HepG2 (cell line): ENCODE results near the gene CLBA1. TPM values are rescaled to one million over a fixed set of nuclear protein-coding genes. Genes with fewer than 3 reads are reported as not detected.

Source experiments
- ATAC-seq: fragments of 200-7000 bp; cut with Tn5 transposase; 3 replicates; pipeline ENCODE4 v1.9.1; 2020; ENCODE audit warnings: mild to moderate bottlenecking, moderate library complexity
- BruUV-seq: library from RNA; stranded (reverse); fragments of 400-500 nt; replicated peaks from 2 replicates; lab custom pipeline; 2021; lab: Mats Ljungman, UMichigan
- CTCF ChIA-PET: fragments of 300-600 bp; formaldehyde crosslinking; extraction: SDS; loops from one replicate; lab custom pipeline; 2021; ENCODE audit warnings: low total read pairs, inconsistent platforms, low intra/inter-chr PET ratio; lab: Yijun Ruan, JAX
- POLR2A ChIA-PET: fragments of 350-600 bp; sonication (Branson Sonifier 250); formaldehyde crosslinking; loops from one replicate; lab custom pipeline; 2020; ENCODE audit warnings: antibody characterized with exemption, inconsistent platforms; lab: Yijun Ruan, JAX
- DNase-seq: peaks from one replicate; pipeline ENCODE4 v3.0.0-alpha.2; 2015; ENCODE audit warnings: low spot score
- FAIRE-seq: peaks from 3 replicates; lab custom pipeline; 2011; peaks lifted over from hg19 to GRCh38; lab: Jason Lieb, UNC
- H2AFZ ChIP-seq: one replicate; pipeline ENCODE4 v1.6.1; 2011; ENCODE audit warnings: low read length, inconsistent platforms
- H3K27ac ChIP-seq: fragments of 300-600 bp; 3 replicates; pipeline ENCODE4 v1.8.0; 2011; ENCODE audit warnings: mixed run types, mild to moderate bottlenecking, mixed read lengths, low read length, inconsistent platforms; ENCODE audit not compliant: insufficient read depth; ENCODE audit errors: extremely low read length
- H3K27me3 ChIP-seq, 2 experiments: fragments of 200-600 bp in 1 of 2; 2 replicates in 1 of 2; 3 replicates in 1 of 2; pipeline versions ENCODE4 v1.6.0 to v1.8.0; 2011; ENCODE audit warnings: low read length in 2 of 2, mild to moderate bottlenecking in 2 of 2, moderate library complexity in 2 of 2, inconsistent platforms in 1 of 2; ENCODE audit not compliant: insufficient read depth in 2 of 2, control insufficient read depth in 1 of 2
- H3K36me3 ChIP-seq, 2 experiments: fragments of 200-600 bp in 1 of 2; replicated peaks in 1 of 2; 2 replicates in 1 of 2; 3 replicates in 1 of 2; pipeline versions ENCODE4 v1.5.1 to v1.8.0; 2011; ENCODE audit warnings: low read length in 2 of 2, inconsistent platforms in 1 of 2; ENCODE audit not compliant: insufficient read depth in 2 of 2, control insufficient read depth in 1 of 2
- H3K4me1 ChIP-seq: 2 replicates; pipeline ENCODE4 v1.5.1; 2012; ENCODE audit warnings: low read length, inconsistent platforms; ENCODE audit not compliant: insufficient read depth
- H3K4me2 ChIP-seq: 2 replicates; pipeline ENCODE4 v1.6.0; 2011; ENCODE audit warnings: low read depth, low read length, inconsistent platforms
- H3K4me3 ChIP-seq, 3 experiments: fragments of 200-600 bp in 1 of 3; sonication (generic), shearing (Covaris generic) in 1 of 3; replicated peaks in 1 of 3; 2 replicates each; pipeline ENCODE4 v1.5.1; 2011 to 2016; ENCODE audit warnings: low read length in 3 of 3, inconsistent platforms in 2 of 3, low read depth in 2 of 3, mild to moderate bottlenecking in 2 of 3, control low read depth in 1 of 3, mixed read lengths in 1 of 3; ENCODE audit not compliant: insufficient read depth in 1 of 3
- H3K79me2 ChIP-seq: one replicate; pipeline ENCODE4 v1.6.1; 2011; ENCODE audit warnings: low read length, inconsistent platforms; ENCODE audit not compliant: insufficient read depth
- H3K9ac ChIP-seq: 2 replicates; pipeline ENCODE4 v1.6.0; 2011; ENCODE audit warnings: mild to moderate bottlenecking, low read depth, low read length, inconsistent platforms; ENCODE audit not compliant: insufficient read depth
- H3K9me3 ChIP-seq: 2 replicates; pipeline ENCODE4 v1.5.1; 2012; ENCODE audit warnings: mild to moderate bottlenecking, low read length
- H4K20me1 ChIP-seq: 2 replicates; pipeline ENCODE4 v1.6.0; 2011; ENCODE audit warnings: inconsistent platforms, mild to moderate bottlenecking, low read length, moderate library complexity; ENCODE audit not compliant: insufficient read depth
- ARNT2 ChIP-seq: sonication (generic); formaldehyde crosslinking; IDR thresholded peaks from 2 replicates; pipeline ENCODE4 v1.8.0; 2022; ENCODE audit warnings: mild to moderate bottlenecking, low read depth, missing genetic modification reagents, moderate library complexity
- FOXK1 ChIP-seq: sonication (generic); formaldehyde crosslinking; IDR thresholded peaks from 2 replicates; pipeline ENCODE4 v1.4.0; 2020; ENCODE audit warnings: low read depth, missing genetic modification reagents, borderline replicate concordance
- HNRNPLL ChIP-seq: fragments of 200-400 bp; formaldehyde crosslinking; IDR thresholded peaks from 2 replicates; pipeline ENCODE4 v1.6.1; 2017; ENCODE audit warnings: mild to moderate bottlenecking, low read depth, low read length; ENCODE audit not compliant: poor library complexity, severe bottlenecking
- HOXA7 ChIP-seq: sonication (generic); formaldehyde crosslinking; IDR thresholded peaks from 2 replicates; pipeline ENCODE4 v1.8.1; 2022; ENCODE audit warnings: mild to moderate bottlenecking, missing genetic modification reagents, moderate library complexity
- KDM1A ChIP-seq: IDR thresholded peaks from 2 replicates; pipeline ENCODE4 v1.6.1; 2016; ENCODE audit warnings: missing compliant biosample characterization
- NR1H2 ChIP-seq: sonication (generic); formaldehyde crosslinking; IDR thresholded peaks from 2 replicates; pipeline ENCODE4 v1.8.1; 2022; ENCODE audit warnings: low read depth, missing genetic modification reagents, borderline replicate concordance
- SAP130 ChIP-seq: IDR thresholded peaks from 2 replicates; pipeline ENCODE4 v1.6.1; 2016; ENCODE audit warnings: low read depth
- SOX5 ChIP-seq: IDR thresholded peaks from 2 replicates; pipeline ENCODE4 v1.6.1; 2016; ENCODE audit warnings: borderline replicate concordance
- ZFY ChIP-seq: sonication (generic); formaldehyde crosslinking; IDR thresholded peaks from 2 replicates; pipeline ENCODE4 v1.4.0; 2020; ENCODE audit warnings: missing genetic modification reagents
- ZNF160 ChIP-seq: sonication (generic); formaldehyde crosslinking; IDR thresholded peaks from 2 replicates; pipeline ENCODE4 v1.8.0; 2022; ENCODE audit warnings: mild to moderate bottlenecking, inconsistent platforms, missing genetic modification reagents
- ZNF234 ChIP-seq: sonication (generic); formaldehyde crosslinking; conservative IDR thresholded peaks from 2 replicates; pipeline ENCODE4 v1.5.1; 2020; ENCODE audit warnings: mild to moderate bottlenecking, missing genetic modification reagents
- ZNF263 ChIP-seq: sonication (generic); formaldehyde crosslinking; IDR thresholded peaks from 2 replicates; pipeline ENCODE4 v1.4.0; 2020; ENCODE audit warnings: missing genetic modification reagents
- ZNF496 ChIP-seq: sonication (generic); formaldehyde crosslinking; IDR thresholded peaks from 2 replicates; pipeline ENCODE4 v1.8.1; 2023; ENCODE audit warnings: mild to moderate bottlenecking, moderate library complexity, missing genetic modification reagents; ENCODE audit not compliant: insufficient replicate concordance
- WGBS: methylation state at CpG from one replicate; pipeline ENCODE4 v1.1.6; 2017; ENCODE audit warnings: low lambda C conversion rate; 5-methylcytosine and 5-hydroxymethylcytosine counted together
- in situ Hi-C: cut with HindIII; loops from 2 replicates; pipeline ENCODE4 v1.10.0; 2017; ENCODE audit warnings: low pct_unique_long_range_greater_than_20kb; ENCODE audit not compliant: extremely low pct_ligation_motif_present
- intact Hi-C: fragments of 100-400 bp; cut with micrococcal nuclease; formaldehyde crosslinking; loops from one replicate; pipeline ENCODE4 v1.10.0; 2022; ENCODE audit not compliant: unreplicated experiment
- polyA plus RNA-seq, 8 experiments: library from polyadenylated mRNA; depleted of rRNA in 3 of 8; stranded (reverse) in 7 of 8; unstranded in 1 of 8; fragments of >200 nt; fragmentation: Illumina TruSeq in 4 of 8; extraction: Trizol in 4 of 8; gene quantifications; 2 replicates each; pipeline versions ENCODE4 v1.2.1 to v1.2.3, GENCODE V29; 2011 to 2016; ENCODE audit warnings: low read depth in 4 of 8, missing spikeins in 1 of 8, mixed read lengths in 1 of 8; ENCODE audit not compliant: insufficient read depth in 1 of 8
- total RNA-seq, 5 experiments: library from RNA; depleted of rRNA; stranded (reverse); fragments of >200 nt; fragmentation: Illumina TruSeq; extraction: Trizol; gene quantifications; 2 replicates each; pipeline ENCODE4 v1.2.3, GENCODE V29; 2016; ENCODE audit warnings: low read depth in 1 of 5
- TF ChIP-seq, protein P1 (sequence below), 2 experiments: sonication (generic) in 1 of 2; formaldehyde crosslinking in 1 of 2; IDR thresholded peaks; 2 replicates each; pipeline versions ENCODE4 v1.4.0 to v1.6.1; 2018 to 2020; ENCODE audit warnings: missing genetic modification reagents in 2 of 2, borderline replicate concordance in 1 of 2, low read depth in 1 of 2, mild to moderate bottlenecking in 1 of 2, missing biosample characterization in 1 of 2
- TF ChIP-seq, protein P2 (sequence below): IDR thresholded peaks from 2 replicates; pipeline ENCODE4 v1.6.1; 2012; ENCODE audit warnings: inconsistent platforms
- TF ChIP-seq, protein P3 (sequence below): IDR thresholded peaks from 2 replicates; pipeline ENCODE4 v1.6.1; 2016; ENCODE audit warnings: missing compliant biosample characterization, missing genetic modification reagents, borderline replicate concordance

CLBA1 gene
- total and polyA plus RNA-seq, 2 of the 13 experiments (the other 11 are each of a cell fraction or from before 2014, with no cell fraction given) = 1.2 to 1.4 TPM

DNA sequence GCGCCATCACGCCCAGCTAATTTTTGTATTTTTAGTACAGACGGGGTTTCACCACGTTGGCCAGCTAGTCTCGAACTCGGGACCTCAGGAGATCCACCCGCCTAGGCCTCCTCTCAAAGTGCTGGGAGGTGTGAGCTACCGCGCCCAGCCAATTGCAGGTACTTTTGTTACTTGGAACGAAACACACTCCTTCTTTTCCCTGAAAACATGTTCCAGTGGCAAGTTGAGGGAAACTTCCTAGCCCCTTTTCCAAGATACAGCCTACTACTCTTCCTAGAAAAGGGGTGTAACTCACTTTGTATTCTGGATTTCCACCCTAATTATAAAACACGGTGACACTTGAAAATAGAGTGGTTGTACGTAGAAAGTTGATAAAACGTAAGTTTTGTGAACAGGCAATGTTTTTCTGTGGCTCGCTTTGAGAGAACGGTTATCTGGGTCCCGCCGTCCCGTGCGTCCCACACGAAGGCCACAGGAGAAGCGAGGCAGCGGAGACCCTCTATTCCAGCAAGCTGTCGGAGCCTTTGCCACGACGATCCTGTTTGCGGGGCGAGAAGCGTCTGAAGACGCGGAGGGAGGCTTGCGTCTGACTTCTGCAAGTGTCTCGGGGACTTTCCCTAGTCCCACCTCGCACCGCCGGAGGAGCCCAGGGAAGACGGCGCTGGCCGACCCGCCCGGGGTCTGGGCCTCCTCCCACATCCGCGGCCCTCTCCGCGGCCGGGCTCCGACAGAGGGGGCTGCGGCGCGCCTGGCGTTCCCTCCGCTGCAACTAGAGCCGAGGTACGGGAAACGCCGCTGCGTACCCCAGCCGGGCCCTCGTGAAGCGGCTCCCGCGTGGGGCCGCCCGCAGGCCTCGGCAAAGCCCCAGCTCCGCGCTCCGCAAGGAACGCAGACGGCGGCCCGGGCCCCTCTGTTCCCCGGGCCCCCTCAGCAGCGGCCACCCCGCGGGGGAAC lies 34.5 kb downstream of the CLBA1 start:
- Histone ChIP-seq H3K36me3 (peaks cover 4 to 5% of the 10 kb centered on the region in 2 experiments; a peak in 2 of 5 replicates), H3K9me3 (no peaks in the 10 kb centered on the region), H3K9ac (peak overlapping the region; percentile 87), H2AFZ (no peak overlapping the region), H4K20me1 (peaks cover 19% of the 10 kb centered on the region), H3K27ac (peak overlapping the region; percentile 74), H3K27me3 (no peaks in the 10 kb centered on the region; a peak in 1 of 5 replicates), H3K4me1 (peaks cover 71% of the 10 kb centered on the region), H3K79me2 (peaks cover 57% of the 10 kb centered on the region), H3K4me3 (peak overlapping the region; percentile 69 to 86 (median 81)), H3K4me2 (peak overlapping the region; percentile 98)
- in situ Hi-C loops = no loop called here
- POLR2A ChIA-PET = interaction anchor here (0.9 to 3.6 kb wide), 9 partner anchors 25 to 354 kb away, joined by 3 to 18 read pairs (median 6); partner anchors contain the start of genes CLBA1, SIVA1 and ZBTB42
- FAIRE-seq (no peak), ATAC-seq (peak; percentile 58), DNase-seq (no peak)
- TSS peak; percentile 65 for BruUV-seq
- 2% methylated on average over 23 of the region's 75 CpGs for WGBS
- intact Hi-C loops = loop anchor here (2.0 to 5.0 kb wide), 2 partner anchors 25 to 43 kb away; partner anchors contain the start of gene AHNAK2
- CTCF ChIA-PET = interaction anchor here (3.6 kb wide), 1 partner anchor 25 kb away, joined by 20 read pairs; no protein-coding TSS in a partner anchor
- TF ChIP-seq HNRNPLL (peak; percentile 80), KDM1A (no peak), NR1H2 (CRISPR knock-in tag) (no peak), ZNF263 (peak; percentile 44; the same call in 1 of the 2 replicates), ZNF160 (CRISPR knock-in tag) (peak; percentile 11; the same call in 1 of the 2 replicates), SAP130 (CRISPR knock-in tag) (peak; percentile 20; the same call in 1 of the 2 replicates), SOX5 (CRISPR knock-in tag) (no peak), HOXA7 (CRISPR knock-in tag) (no peak), FOXK1 (CRISPR knock-in tag) (0 out of 2 replicates have a peak, but pooled peaks have one; percentile 12), ZNF496 (no peak), ZNF234 (CRISPR knock-in tag) (no peak), ZFY (CRISPR knock-in tag) (peak; percentile 75; the same call in 1 of the 2 replicates), ARNT2 (CRISPR knock-in tag) (no peak)
- TF ChIP-seq, protein P1, sequence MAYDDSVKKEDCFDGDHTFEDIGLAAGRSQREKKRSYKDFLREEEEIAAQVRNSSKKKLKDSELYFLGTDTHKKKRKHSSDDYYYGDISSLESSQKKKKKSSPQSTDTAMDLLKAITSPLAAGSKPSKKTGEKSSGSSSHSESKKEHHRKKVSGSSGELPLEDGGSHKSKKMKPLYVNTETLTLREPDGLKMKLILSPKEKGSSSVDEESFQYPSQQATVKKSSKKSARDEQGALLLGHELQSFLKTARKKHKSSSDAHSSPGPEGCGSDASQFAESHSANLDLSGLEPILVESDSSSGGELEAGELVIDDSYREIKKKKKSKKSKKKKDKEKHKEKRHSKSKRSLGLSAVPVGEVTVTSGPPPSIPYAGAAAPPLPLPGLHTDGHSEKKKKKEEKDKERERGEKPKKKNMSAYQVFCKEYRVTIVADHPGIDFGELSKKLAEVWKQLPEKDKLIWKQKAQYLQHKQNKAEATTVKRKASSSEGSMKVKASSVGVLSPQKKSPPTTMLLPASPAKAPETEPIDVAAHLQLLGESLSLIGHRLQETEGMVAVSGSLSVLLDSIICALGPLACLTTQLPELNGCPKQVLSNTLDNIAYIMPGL (CRISPR knock-in tag; IDR thresholded peaks at IDR 0.05; ENCODE audit: borderline replicate concordance in 1 of 2, low read depth in 1 of 2) = peak in 1 of 2 experiments; percentile 45; a peak in 2 of 4 replicates
- TF ChIP-seq, protein P2, sequence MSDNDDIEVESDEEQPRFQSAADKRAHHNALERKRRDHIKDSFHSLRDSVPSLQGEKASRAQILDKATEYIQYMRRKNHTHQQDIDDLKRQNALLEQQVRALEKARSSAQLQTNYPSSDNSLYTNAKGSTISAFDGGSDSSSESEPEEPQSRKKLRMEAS = no peak
- TF ChIP-seq, protein P3, sequence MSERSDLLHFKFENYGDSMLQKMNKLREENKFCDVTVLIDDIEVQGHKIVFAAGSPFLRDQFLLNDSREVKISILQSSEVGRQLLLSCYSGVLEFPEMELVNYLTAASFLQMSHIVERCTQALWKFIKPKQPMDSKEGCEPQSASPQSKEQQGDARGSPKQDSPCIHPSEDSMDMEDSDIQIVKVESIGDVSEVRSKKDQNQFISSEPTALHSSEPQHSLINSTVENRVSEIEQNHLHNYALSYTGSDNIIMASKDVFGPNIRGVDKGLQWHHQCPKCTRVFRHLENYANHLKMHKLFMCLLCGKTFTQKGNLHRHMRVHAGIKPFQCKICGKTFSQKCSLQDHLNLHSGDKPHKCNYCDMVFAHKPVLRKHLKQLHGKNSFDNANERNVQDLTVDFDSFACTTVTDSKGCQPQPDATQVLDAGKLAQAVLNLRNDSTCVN (CRISPR knock-in tag) = no peak
